OCI-LY1 (cell line): Measurements from ENCODE around the gene DPF3.

Experiments
- H2AFZ ChIP-seq: fragments of 200-600 bp; sonication (generic), shearing (Covaris generic); 2 replicates; pipeline ENCODE4 v1.6.0; 2014; ENCODE audit warnings: antibody characterized with exemption, mild to moderate bottlenecking, low read length
- H3F3A ChIP-seq: fragments of 200-600 bp; sonication (generic), shearing (Covaris generic); 2 replicates; pipeline ENCODE4 v1.6.0; 2014; ENCODE audit warnings: mild to moderate bottlenecking, antibody characterized with exemption, low read length, moderate library complexity; ENCODE audit not compliant: insufficient read depth
- H3K27ac ChIP-seq: fragments of 200-600 bp; sonication (generic); 2 replicates; pipeline ENCODE4 v1.5.1; 2014; ENCODE audit warnings: low read length, mixed run types, mild to moderate bottlenecking, low read depth; ENCODE audit not compliant: poor library complexity, severe bottlenecking
- H3K27me3 ChIP-seq: fragments of 200-600 bp; sonication (generic); 2 replicates; pipeline ENCODE4 v1.6.0; 2014; ENCODE audit warnings: antibody characterized with exemption, mild to moderate bottlenecking, low read length, moderate library complexity; ENCODE audit not compliant: insufficient read depth
- H3K36me3 ChIP-seq: fragments of 200-600 bp; sonication (generic); 2 replicates; pipeline ENCODE4 v1.6.1; 2014; ENCODE audit warnings: mild to moderate bottlenecking, antibody characterized with exemption, low read length, moderate library complexity, mixed read lengths; ENCODE audit not compliant: insufficient read depth
- H3K4me1 ChIP-seq: fragments of 200-600 bp; sonication (generic); 2 replicates; pipeline ENCODE4 v1.5.1; 2014; ENCODE audit warnings: mild to moderate bottlenecking, low read length, moderate library complexity; ENCODE audit not compliant: insufficient read depth, severe bottlenecking
- H3K4me2 ChIP-seq: fragments of 200-600 bp; sonication (generic), shearing (Covaris generic); 2 replicates; pipeline ENCODE4 v1.6.1; 2014; ENCODE audit warnings: low read length
- H3K4me3 ChIP-seq: fragments of 200-600 bp; sonication (generic); 2 replicates; pipeline ENCODE4 v1.5.1; 2014; ENCODE audit warnings: low read length, low read depth, mild to moderate bottlenecking, mixed read lengths; ENCODE audit not compliant: poor library complexity, severe bottlenecking
- H3K79me2 ChIP-seq: fragments of 200-600 bp; shearing (Covaris generic); 2 replicates; pipeline ENCODE4 v1.6.1; 2016; ENCODE audit warnings: mixed run types, low read length, mixed read lengths; ENCODE audit not compliant: insufficient read depth
- H3K9ac ChIP-seq: fragments of 200-600 bp; sonication (generic), shearing (Covaris generic); 2 replicates; pipeline ENCODE4 v1.6.1; 2014; ENCODE audit warnings: mild to moderate bottlenecking, low read length, mixed read lengths
- H3K9me2 ChIP-seq: fragments of 200-600 bp; sonication (generic), shearing (Covaris generic); 2 replicates; pipeline ENCODE4 v1.6.1; 2014; ENCODE audit warnings: low read depth, mild to moderate bottlenecking, low read length, mixed read lengths
- H3K9me3 ChIP-seq: fragments of 200-600 bp; shearing (Covaris generic); 2 replicates; pipeline ENCODE4 v1.6.1; 2014; ENCODE audit warnings: low read length, mixed read lengths
- H4K20me1 ChIP-seq: fragments of 200-600 bp; sonication (generic), shearing (Covaris generic); 2 replicates; pipeline ENCODE4 v1.6.0; 2016; ENCODE audit warnings: mild to moderate bottlenecking, low read length; ENCODE audit not compliant: insufficient read depth
- CTCF ChIP-seq: fragments of 200-600 bp; sonication (generic), shearing (Covaris generic); IDR thresholded peaks from 2 replicates; pipeline ENCODE4 v1.5.1; 2017; ENCODE audit warnings: mild to moderate bottlenecking, antibody characterized with exemption, low read length, moderate library complexity, mixed read lengths
- EZH2 ChIP-seq: fragments of 200-600 bp; sonication (generic), shearing (Covaris generic); IDR thresholded peaks from 2 replicates; pipeline ENCODE4 v1.8.0; 2017; ENCODE audit warnings: borderline replicate concordance, mixed run types, mild to moderate bottlenecking, antibody characterized with exemption, low read length, moderate library complexity, mixed read lengths

DPF3 gene

GRCh38 chr14:72808564-72808963 is 85.3 kb downstream of the DPF3 start:
- Histone ChIP-seq H3K4me3 (no peak overlapping the region), H3K4me2 (no peak overlapping the region), H3K79me2 (no peaks in the 10 kb centered on the region), H4K20me1 (no peaks in the 10 kb centered on the region), H3K9ac (no peak overlapping the region), H3K4me1 (no peaks in the 10 kb centered on the region), H3K27ac (no peak overlapping the region), H2AFZ (no peak overlapping the region), H3F3A (no peaks in the 10 kb centered on the region), H3K27me3 (no peaks in the 10 kb centered on the region), H3K9me2 (no peaks in the 10 kb centered on the region), H3K36me3 (no peaks in the 10 kb centered on the region), H3K9me3 (no peaks in the 10 kb centered on the region)
- TF ChIP-seq CTCF = no peak
- TF ChIP-seq EZH2 = no peak

GRCh38 chr14:72802588-72802946 is 91.3 kb downstream of the DPF3 start:
- Histone ChIP-seq H4K20me1 (no peaks in the 10 kb centered on the region), H3K4me2 (no peak overlapping the region), H3F3A (no peaks in the 10 kb centered on the region), H3K4me1 (no peaks in the 10 kb centered on the region), H3K9me3 (no peaks in the 10 kb centered on the region), H3K4me3 (no peak overlapping the region), H3K36me3 (no peaks in the 10 kb centered on the region), H3K79me2 (no peaks in the 10 kb centered on the region), H3K9me2 (no peaks in the 10 kb centered on the region), H2AFZ (no peak overlapping the region), H3K9ac (no peak overlapping the region), H3K27ac (no peak overlapping the region), H3K27me3 (no peaks in the 10 kb centered on the region)
- TF ChIP-seq CTCF = no peak

- no peak overlapping the region for H3K4me2 ChIP-seq
- no peak overlapping the region for H3K9ac ChIP-seq
- no peaks in the 10 kb centered on the region for H3F3A ChIP-seq
- H3K4me1 ChIP-seq = no peaks in the 10 kb centered on the region
- no peaks in the 10 kb centered on the region for H3K79me2 ChIP-seq
- H3K4me3 ChIP-seq = no peak overlapping the region
- H3K9me3 ChIP-seq = no peaks in the 10 kb centered on the region
- H3K27ac ChIP-seq = no peak overlapping the region
- H3K27me3 ChIP-seq = no peaks in the 10 kb centered on the region
- no peaks in the 10 kb centered on the region for H3K36me3 ChIP-seq
- H3K9me2 ChIP-seq = no peaks in the 10 kb centered on the region
- no peaks in the 10 kb centered on the region for H4K20me1 ChIP-seq
- no peak overlapping the region for H2AFZ ChIP-seq
- TF ChIP-seq CTCF (no peak), EZH2 (no peak)
These were observed 91.9 kb downstream of the DPF3 start for GRCh38 chr14:72801836-72802587.
